CD4-positive, alpha-beta T cell (primary cell): ENCODE data around the gene INSR. TPM values are rescaled to one million over a fixed set of nuclear protein-coding genes. Genes with fewer than 3 reads are reported as not detected.

ENCODE experiments used
- ATAC-seq: fragments of 200-7000 bp; cut with Tn5 transposase; one replicate; pipeline ENCODE4 v1.10.0; 2022; ENCODE audit warnings: mild to moderate bottlenecking; ENCODE audit not compliant: poor library complexity
- CTCF ChIA-PET: fragments of 350-600 bp; sonication (Branson Sonifier 250); formaldehyde crosslinking; loops from one replicate; lab custom pipeline; 2021; ENCODE audit warnings: antibody characterized with exemption, inconsistent platforms; lab: Charles Lee
- POLR2A ChIA-PET: fragments of 350-600 bp; sonication (Branson Sonifier 250); formaldehyde crosslinking; loops from one replicate; lab custom pipeline; 2021; ENCODE audit warnings: antibody characterized with exemption, inconsistent platforms; lab: Charles Lee
- DNase-seq, 14 experiments: peaks; one replicate each; pipeline ENCODE4 v3.0.0-alpha.2; 2013 to 2020; ENCODE audit warnings: mixed read lengths in 2 of 14
- H3K27ac ChIP-seq, 2 donors: one replicate each; pipeline versions ENCODE4 v1.5.1 to v1.7.0; 2013; ENCODE audit warnings: low read length in 2 of 2, low read depth in 1 of 2, mild to moderate bottlenecking in 1 of 2
- H3K27me3 ChIP-seq, 2 experiments: 1 replicate in 1 of 2; 2 replicates in 1 of 2; pipeline versions ENCODE4 v1.6.1 to v1.7.0; 2013; ENCODE audit warnings: low read length in 2 of 2, control low read depth in 1 of 2, mild to moderate bottlenecking in 1 of 2, moderate library complexity in 1 of 2; ENCODE audit not compliant: insufficient read depth in 2 of 2, control insufficient read depth in 1 of 2
- H3K36me3 ChIP-seq: one replicate; pipeline ENCODE4 v1.6.1; 2013; ENCODE audit warnings: low read length, control low read depth; ENCODE audit not compliant: insufficient read depth
- H3K4me1 ChIP-seq: one replicate; pipeline ENCODE4 v1.6.1; 2013; ENCODE audit warnings: low read length, control low read depth; ENCODE audit not compliant: insufficient read depth
- H3K4me3 ChIP-seq: one replicate; pipeline ENCODE4 v1.5.1; 2013; ENCODE audit warnings: mild to moderate bottlenecking, low read length, moderate library complexity
- H3K9me3 ChIP-seq, 2 experiments: 1 replicate in 1 of 2; 2 replicates in 1 of 2; pipeline versions ENCODE4 v1.6.1 to v1.7.0; 2013; ENCODE audit warnings: low read length in 2 of 2, mild to moderate bottlenecking in 2 of 2, control low read depth in 1 of 2, moderate library complexity in 1 of 2; ENCODE audit not compliant: control insufficient read depth in 1 of 2, insufficient read depth in 1 of 2
- H3K27ac Mint-ChIP-seq: one replicate; pipeline ENCODE4 v1.8.0; 2020; ENCODE audit warnings: mixed read lengths
- H3K27me3 Mint-ChIP-seq: one replicate; pipeline ENCODE4 v1.8.0; 2021; ENCODE audit warnings: mixed read lengths
- H3K36me3 Mint-ChIP-seq: one replicate; pipeline ENCODE4 v1.8.0; 2021; ENCODE audit warnings: low read depth, mixed read lengths
- H3K4me1 Mint-ChIP-seq: one replicate; pipeline ENCODE4 v1.8.0; 2021; ENCODE audit warnings: low read depth, mixed read lengths
- H3K4me3 Mint-ChIP-seq: one replicate; pipeline ENCODE4 v1.8.0; 2020; ENCODE audit warnings: mild to moderate bottlenecking, mixed read lengths
- H3K9me3 Mint-ChIP-seq: one replicate; pipeline ENCODE4 v1.8.0; 2020; ENCODE audit warnings: mixed read lengths
- CTCF ChIP-seq: fragments of 200-600 bp; IDR thresholded peaks from one replicate; pipeline ENCODE4 v1.8.0; 2022; ENCODE audit warnings: antibody characterized with exemption, mild to moderate bottlenecking
- intact Hi-C, 2 experiments: fragments of 100-400 bp; cut with DNase I in 1 of 2; cut with micrococcal nuclease in 1 of 2; formaldehyde crosslinking; loops; one replicate each; pipeline versions ENCODE4 v1.15.1 to v1.9.0; 2023 to 2025; cut with DNase I, micrococcal nuclease
- total RNA-seq, 174 experiments: library from RNA in 2 of 174; stranded (reverse) in 2 of 174; gene quantifications; one replicate each; pipeline ENCODE4 v1.2.3 and lab custom pipeline; 2021 to 2026

INSR gene
- total RNA-seq, 2 experiments from 2014 or later, result 1.8 to 3.0 TPM

- ATAC-seq, result no peak
- H3K4me3 Mint-ChIP-seq, result no peak overlapping the region
- intact Hi-C loops, result no loop called here
- no peak overlapping the region for H3K27ac ChIP-seq
- ChIA-PET POLR2A (no interaction called here), CTCF (no interaction called here)
- no peaks in the 10 kb centered on the region for H3K36me3 Mint-ChIP-seq
- no peak for DNase-seq
- no peaks in the 10 kb centered on the region for H3K9me3 Mint-ChIP-seq
- H3K9me3 ChIP-seq, result no peaks in the 10 kb centered on the region
- H3K4me3 ChIP-seq, result no peak overlapping the region
- H3K4me1 Mint-ChIP-seq, result no peaks in the 10 kb centered on the region
- no peaks in the 10 kb centered on the region for H3K27me3 Mint-ChIP-seq
- no peaks in the 10 kb centered on the region for H3K4me1 ChIP-seq
- no peak overlapping the region for H3K27ac Mint-ChIP-seq
- no peaks in the 10 kb centered on the region for H3K36me3 ChIP-seq
- no peaks in the 10 kb centered on the region for H3K27me3 ChIP-seq
- no peak for TF ChIP-seq CTCF
Measured at GRCh38 chr19:7219056-7219455, 75.2 kb downstream of the INSR start.

- TF ChIP-seq CTCF, result no peak
- Mint-ChIP-seq H3K27ac (no peak overlapping the region), H3K9me3 (no peaks in the 10 kb centered on the region), H3K27me3 (no peaks in the 10 kb centered on the region), H3K36me3 (no peaks in the 10 kb centered on the region), H3K4me1 (no peaks in the 10 kb centered on the region), H3K4me3 (no peak overlapping the region)
- no peak for DNase-seq
- no peaks in the 10 kb centered on the region for H3K27me3 ChIP-seq
- no peak overlapping the region for H3K27ac ChIP-seq
- POLR2A ChIA-PET, result no interaction called here
- no peaks in the 10 kb centered on the region for H3K36me3 ChIP-seq
- CTCF ChIA-PET, result no interaction called here
- no peak overlapping the region for H3K4me3 ChIP-seq
- no peak for ATAC-seq
- no peaks in the 10 kb centered on the region for H3K4me1 ChIP-seq
- H3K9me3 ChIP-seq, result no peaks in the 10 kb centered on the region
- intact Hi-C loops, result no loop called here
Measured at GRCh38 chr19:7217861-7218260, 76.4 kb downstream of the INSR start.

- no peaks in the 10 kb centered on the region for H3K27me3 Mint-ChIP-seq
- no peak overlapping the region for H3K4me3 ChIP-seq
- intact Hi-C loops, result no loop called here
- H3K27ac ChIP-seq, result no peak overlapping the region
- ChIA-PET POLR2A (no interaction called here), CTCF (no interaction called here)
- no peaks in the 10 kb centered on the region for H3K4me1 ChIP-seq
- H3K36me3 ChIP-seq, result no peaks in the 10 kb centered on the region
- H3K27me3 ChIP-seq, result peaks cover 0 to 1% of the 10 kb centered on the region in 2 experiments
- TF ChIP-seq CTCF, result no peak
- H3K36me3 Mint-ChIP-seq, result no peaks in the 10 kb centered on the region
- H3K9me3 ChIP-seq, result no peaks in the 10 kb centered on the region
- no peaks in the 10 kb centered on the region for H3K9me3 Mint-ChIP-seq
- DNase-seq, result no peak
- H3K27ac Mint-ChIP-seq, result no peak overlapping the region
- no peak for ATAC-seq
- H3K4me3 Mint-ChIP-seq, result no peak overlapping the region
- H3K4me1 Mint-ChIP-seq, result no peaks in the 10 kb centered on the region
Measured at GRCh38 chr19:7216373-7216902, 77.8 kb downstream of the INSR start.
